Endometrium (tissue), 2 donors: ENCODE results near the gene UTS2R.

ENCODE experiments used
- FAIRE-seq: peaks from 2 replicates; lab custom pipeline; 2012; peaks lifted over from hg19 to GRCh38; lab: Jason Lieb, UNC
- donor health status: control.
- donor health status: control.

Gene UTS2R

DNA sequence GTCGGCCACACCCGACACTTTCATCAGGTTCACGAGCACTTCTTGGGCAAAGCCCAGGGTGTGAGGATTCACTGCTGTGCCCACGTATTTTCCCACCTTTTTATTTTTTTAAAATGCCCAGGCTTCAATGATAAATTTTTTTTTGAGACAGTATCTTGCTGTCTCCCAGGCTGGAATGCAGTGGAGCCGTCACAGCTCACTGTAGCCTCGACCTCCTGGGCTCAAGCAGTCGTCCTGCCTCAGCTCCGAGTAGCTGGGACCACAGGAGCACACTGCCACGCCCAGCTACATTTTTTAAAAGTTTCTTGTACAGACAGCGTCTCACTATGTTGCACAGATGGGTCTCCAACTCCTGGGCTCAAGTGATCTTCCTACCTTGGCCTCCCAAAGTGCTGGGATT is 17.8 kb downstream of the UTS2R start:
- no peak for FAIRE-seq

DNA sequence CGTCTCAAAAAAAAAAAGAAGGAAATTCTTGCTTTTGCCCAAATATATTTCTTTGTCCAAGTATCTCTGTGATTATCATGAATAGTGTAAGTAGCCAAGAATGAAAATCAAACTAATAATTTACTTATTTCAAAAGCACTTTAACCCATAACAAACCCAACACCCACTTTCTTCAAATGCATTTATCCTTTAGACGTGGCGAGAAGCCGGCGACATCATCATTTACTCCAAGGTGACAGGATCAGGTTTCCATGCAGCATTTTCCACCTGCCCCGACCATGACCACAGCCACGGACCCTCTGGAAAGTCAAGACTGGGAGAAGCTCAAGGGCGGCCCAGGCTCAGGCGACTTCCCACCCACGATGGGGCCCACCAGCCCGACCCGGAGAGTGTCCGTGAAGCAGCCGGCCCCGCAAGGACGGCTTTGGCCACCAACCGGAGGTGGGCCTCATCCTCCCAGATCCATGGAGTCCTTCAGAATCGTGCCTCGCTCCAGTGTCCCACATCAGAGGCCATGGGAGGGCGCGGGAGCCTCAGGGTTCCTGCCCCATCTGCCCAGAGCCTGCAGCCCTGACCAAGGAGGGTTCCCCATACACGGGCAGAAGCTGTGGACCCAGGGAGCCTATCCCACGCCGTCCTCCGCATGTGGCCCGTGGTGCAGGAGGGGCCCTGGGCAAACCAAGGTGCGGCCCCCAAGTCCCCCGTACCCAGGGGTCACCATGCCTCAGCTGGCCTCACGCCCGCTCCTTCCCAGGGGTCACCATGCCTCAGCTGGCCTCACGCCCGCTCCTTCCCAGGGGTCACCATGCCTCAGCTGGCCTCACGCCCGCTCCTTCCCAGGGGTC is 18.7 kb downstream of the UTS2R start:
- FAIRE-seq, result no peak

DNA sequence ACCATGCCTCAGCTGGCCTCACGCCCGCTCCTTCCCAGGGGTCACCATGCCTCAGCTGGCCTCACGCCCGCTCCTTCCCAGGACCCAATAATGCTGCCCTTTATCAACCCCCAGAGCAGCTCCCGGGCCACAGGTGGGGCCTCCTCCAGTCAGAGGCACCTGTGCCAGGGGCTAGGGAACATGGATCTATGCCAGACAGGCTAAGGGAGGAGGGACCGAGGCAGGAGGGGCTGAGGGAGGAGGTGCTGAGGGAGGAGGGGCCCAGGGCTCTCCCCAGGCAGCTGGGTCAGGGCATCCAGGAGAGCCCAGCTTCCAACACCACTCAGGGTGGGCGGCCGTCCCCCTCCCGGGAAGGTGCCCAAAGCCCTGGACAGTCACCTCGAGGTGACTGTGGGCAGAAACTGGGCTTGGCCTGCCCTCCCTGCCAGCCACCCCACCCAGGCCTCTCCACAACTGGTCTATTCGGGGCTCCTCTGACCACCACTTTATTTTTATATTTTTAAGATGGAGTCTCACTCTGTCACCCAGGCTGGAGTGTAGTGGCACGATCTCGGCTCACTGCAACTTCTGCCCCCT is 19.4 kb downstream of the UTS2R start:
- FAIRE-seq, result no peak

DNA sequence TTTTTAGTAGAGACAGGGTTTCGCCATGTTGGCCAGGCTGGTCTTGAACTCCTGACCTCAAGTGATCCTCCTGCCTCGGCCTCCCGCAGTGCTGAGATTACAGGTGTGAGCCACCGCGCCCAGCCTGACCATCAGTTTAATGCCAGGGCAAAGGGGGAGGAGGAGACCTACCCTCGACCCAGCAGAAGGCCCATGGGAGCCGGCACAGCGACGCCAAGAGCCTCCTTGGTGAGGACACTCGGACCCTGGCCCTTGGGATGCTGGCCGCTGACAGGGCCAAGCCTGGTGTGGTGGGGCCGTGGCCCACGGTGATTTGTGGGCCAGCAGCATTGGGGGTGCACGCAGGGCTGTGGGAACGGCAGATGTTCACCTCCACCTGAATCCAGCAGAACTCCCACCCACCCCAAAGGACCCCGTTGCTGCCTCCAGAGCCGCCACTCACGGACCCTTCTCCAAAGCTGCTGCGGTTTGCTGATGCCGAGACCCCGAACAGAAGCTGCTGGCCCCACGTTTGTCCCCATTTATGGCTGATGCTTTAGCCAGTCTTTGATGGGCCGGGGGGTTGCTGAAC is 20.0 kb downstream of the UTS2R start:
- FAIRE-seq, result no peak

DNA sequence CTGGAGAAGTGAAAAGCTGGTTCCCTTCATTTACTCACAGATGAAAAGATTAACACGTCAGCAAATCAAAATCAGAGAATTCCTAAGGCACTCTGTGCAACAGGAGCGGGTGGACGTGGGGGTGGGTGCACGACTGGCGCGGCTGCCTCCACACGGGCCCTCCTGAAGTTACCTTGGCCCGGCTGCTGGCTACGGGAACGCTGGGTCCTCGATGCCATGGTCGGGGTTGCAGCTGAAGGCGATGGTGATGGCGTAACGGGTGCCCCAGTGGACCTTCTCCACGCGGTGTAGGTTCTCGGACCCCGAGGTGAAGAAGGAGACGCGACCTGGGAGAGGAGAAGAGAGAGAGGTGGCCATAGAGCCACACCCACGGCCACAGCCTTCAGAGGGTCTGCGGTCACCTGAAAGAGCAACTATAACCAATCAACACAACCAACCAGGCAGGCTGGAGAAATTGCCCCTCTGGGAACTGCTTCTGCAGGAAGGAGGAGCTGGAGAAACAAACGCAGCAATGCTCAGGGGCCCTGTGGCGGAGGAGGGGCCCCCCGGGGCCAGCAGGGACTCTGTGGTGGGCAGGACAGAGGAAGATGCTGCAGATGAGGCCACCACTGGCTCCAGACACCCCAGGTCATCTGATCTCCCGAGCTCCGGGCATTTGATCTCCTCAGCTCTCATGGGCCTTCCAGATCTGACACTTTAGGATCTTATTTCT is 20.8 kb downstream of the UTS2R start:
- FAIRE-seq, result no peak

DNA sequence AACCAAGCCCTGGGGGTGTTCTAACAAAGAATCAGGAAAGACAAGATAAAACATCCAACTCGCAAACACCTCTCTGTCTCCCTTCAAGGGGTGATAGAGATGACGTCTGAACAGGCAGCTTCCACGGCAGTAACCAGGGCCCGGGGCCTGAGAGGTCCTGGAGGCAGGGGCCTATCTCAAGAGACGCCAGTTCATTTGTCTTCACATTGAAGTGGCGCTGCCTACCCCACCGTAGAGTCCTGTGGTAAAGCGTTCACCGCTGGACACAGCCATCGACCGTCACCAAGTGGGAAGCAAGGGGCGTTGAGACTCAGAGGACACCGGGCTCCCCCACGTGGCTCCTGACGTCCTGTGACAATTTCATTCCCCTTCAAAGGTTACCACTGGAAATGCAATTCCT is 21.4 kb downstream of the UTS2R start:
- FAIRE-seq, result no peak

DNA sequence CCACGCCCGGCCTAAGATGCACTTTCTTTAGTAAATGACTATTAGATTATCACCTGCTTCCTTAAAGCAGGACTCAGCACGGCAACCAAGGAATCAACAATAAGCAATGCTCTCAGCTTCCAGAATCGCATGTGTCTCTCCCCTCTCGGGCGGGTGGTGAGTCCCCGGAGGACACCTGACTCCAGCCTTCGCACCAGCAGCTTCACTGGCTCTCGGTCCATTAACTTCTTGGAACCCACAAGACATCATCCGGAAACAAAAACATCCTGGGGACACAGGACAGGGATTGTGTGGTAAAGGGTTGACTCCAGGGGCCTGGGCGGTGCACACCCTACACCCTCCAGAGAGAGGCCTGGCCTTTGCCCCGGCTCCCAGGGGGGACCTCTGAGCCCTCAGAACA is 22.7 kb downstream of the UTS2R start:
- FAIRE-seq, result no peak

DNA sequence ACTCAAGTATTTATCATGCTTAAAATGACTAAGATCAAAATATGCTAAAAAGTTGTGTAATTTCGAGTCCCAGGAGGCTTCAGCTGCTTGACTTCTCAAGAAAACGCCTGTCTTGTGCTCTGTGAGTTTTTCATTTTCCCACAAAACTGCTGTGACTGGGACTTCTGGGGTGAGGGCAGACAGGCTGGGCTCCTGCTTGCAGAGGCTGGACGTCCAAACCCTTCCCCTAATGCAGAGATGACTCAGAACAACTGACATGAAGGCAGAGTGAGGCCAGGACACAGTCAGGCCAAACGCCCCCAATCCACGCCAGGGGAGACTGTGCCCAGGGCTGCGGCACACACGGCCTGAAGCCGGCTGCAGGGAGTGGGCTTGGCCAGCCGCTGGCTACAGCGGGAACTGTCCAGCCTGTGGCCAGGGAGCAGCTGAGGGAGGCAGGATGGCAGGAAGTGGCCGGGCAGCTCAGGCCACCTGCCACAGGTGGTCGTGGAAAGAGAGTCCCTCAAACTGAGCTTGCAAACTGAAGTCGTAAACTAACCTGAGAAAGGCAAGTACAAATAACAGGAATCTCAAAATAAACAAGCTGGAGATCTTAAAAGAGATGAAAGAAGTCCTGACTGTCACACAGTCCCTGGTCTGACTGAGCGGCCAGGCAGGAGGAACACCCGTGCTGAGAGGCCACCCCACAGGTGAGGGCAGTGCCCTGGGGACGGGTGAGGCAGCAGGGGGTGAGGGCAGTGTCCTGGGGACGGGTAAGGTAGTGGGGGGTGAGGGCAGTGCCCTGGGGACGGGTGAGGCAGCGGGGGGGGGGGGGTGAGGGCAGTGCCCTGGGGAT is 25.3 kb downstream of the UTS2R start:
- no peak for FAIRE-seq

DNA sequence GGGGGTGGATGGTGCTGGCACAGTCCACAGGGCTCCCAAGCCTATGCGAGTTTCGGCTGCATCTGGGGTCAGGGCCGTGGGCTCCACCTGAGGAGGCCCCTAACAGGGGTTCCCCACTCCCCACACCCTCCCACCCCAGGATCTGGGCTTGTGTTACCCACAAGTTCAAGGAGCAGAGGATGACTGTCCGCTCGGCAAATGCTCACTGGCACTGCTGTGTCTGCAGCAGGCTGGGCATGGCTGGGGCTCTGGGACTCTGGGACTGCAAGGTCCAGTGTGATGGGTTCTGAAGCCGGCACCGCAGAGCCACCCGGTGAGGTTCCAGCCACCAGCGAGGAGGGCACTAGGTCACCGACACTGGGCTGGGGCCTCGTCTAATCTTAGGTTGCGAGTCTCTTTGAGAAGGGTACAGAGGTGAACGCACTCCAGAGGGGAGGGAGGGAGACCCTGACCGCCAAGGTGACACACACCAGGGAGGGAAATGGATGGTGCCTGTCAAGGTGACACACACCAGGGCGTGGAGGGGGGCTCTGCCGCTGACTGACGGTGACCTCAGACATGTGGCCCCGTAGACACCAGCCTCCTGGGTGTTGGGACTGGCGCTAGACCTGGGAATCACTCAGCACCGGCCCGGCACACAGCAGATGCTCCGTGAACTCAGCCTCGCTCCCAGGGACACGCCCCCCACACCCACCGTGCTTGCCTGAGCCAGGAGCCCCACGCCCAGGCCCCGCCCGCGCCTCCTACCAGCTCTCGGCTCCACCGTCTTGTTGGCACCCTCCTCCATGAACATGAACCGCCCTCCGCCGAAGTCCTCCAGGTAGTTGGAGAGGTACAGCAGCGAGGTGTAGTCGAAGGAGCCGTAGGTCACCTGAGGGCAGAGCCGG is 26.1 kb downstream of the UTS2R start:
- FAIRE-seq, result no peak

DNA sequence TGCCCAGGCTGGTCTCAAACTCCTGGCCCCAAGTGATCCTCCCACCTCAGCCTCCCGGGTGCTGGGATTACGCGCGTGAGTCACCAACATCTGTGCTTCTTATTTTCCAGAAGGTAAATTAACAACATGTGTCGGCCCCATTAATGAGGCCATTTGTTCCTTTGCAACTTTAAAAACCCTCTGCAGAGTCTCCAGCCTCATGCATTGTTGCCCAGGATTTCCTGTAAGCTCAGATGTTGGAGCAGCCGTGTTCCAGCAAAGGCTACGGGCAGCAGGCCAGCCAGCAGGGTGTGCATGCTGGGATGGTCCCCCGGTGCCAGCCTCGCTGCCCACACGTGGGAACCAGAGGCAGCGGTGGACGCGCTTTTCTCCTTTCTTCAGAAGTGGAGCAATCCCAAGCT is 27.5 kb downstream of the UTS2R start:
- FAIRE-seq, result no peak

DNA sequence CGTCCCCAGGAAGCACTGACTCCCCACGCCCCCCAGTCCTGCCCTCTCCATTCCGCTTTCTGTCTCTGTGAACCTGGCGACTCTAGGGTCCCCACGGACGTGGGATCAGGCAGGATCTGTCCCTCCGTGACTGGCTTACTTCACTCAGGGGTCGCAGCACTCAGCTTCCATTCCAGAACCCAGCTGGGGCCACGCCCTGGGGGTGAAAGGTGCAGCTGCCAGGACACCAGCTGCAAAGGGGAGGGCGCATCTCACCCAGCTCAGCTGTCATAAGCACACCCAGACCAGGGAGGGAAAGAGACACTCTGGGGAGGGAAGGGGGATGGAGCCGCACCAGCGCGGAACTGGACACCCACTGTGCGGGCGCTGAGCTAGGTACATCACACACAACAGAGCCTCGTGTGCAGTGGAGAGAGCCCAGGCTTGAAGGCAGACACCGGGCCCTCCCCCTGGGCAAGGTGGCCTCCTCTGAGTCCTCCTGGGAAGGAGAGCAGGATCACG is 28.1 kb downstream of the UTS2R start:
- no peak for FAIRE-seq

DNA sequence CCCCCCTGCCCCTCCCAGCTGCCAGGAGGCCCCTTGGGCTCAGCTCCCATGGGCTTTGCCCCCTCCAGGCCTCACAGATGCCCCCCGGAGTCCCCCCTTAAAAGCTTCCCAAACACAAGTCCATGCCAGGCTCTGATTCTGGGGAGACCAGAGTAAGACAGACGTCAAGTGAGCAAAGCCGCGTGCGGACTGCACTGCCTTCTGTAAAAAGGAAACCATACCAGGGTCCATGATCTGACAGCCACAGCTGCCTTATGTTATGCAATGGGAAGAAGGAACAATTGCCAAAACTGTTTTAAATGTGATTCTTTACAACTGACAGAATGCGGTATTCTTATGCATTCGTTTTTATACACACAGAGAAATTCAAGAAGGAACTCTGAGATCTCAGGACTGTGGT is 28.6 kb downstream of the UTS2R start:
- no peak for FAIRE-seq

DNA sequence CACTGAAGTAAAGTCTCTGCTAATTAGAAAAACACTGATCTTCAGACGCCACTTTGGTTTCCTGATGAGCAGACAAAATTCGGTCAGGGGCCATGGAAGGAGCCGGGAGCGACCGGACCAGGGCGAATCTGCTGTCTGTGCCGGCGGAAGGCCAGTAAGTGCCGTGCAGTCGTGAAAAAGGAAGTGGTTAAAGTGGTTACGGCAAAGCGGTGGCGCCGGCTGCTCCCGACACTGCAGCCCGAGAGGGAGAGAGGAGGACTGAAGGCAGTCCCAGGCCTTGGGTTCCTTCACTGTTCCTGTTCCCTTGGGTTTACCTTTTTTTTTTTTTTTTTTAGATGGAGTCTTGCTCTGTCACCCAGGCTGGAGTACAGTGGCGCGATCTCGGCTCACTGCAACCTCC is 29.3 kb downstream of the UTS2R start:
- no peak for FAIRE-seq

DNA sequence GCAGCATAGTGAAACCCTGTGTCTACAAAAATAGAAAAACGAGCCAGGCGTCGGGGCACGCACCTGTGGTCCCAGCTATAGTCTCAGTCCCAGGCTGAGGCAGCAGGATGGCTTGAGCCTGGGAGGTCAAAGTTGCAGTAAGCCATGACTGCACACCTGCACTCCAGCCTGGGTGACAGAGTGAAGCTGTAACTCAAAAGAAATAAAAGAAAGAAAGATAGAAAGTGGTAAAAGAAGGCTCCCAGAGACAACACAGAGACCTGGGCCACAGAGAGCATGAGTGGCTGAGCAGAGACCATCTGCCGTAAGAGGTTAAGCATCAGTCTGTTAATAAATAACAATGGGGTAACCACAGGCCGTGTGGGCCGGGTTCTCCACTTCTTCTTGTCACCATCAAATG is 31.3 kb downstream of the UTS2R start:
- no peak for FAIRE-seq

DNA sequence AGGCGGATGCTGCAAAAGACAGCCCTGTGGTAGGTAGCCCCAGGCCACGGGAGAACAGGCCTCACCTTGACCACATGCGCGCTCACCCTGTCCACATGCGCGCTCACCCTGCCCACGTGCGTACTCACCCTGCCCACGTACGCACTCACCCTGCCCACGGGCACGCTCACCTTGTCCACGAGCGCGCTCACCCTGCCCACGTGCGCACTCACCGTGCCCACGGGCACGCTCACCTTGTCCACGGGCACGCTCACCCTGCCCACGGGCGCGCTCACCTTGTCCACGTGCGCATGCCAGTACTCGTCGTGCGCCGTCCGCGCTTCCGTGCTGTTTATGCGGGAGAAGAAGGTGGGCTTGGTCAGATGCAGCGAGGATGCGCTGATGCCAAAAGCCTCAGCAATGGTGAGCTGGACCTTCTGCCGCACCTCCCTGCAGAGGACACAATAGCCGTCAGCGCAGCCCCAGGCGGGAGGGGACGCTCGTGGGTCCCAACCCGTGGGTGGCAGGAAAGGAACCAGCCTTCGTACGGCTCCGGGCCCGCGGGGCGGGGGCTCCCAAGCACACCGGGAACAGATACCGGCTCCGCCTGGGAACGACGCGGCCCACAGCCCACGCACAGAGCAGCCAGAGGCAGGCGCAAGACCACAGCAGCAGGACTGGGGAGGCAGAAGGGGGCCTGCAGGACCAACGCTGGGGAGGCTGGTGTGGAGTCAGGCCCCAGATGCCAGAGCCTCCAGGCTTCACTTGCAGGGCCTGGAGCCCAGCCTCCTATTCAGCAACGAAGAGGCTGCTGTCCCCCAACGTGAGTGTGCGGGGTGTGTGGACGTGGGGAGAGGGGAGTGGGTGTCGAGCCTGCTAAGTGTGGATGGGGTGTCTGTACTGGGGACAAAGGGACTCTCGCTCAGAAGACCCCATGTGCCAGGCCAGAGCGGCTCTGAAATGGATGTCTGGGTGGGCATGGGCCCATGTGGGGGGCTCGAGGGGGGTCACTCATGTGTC is 32.4 kb downstream of the UTS2R start:
- no peak for FAIRE-seq

DNA sequence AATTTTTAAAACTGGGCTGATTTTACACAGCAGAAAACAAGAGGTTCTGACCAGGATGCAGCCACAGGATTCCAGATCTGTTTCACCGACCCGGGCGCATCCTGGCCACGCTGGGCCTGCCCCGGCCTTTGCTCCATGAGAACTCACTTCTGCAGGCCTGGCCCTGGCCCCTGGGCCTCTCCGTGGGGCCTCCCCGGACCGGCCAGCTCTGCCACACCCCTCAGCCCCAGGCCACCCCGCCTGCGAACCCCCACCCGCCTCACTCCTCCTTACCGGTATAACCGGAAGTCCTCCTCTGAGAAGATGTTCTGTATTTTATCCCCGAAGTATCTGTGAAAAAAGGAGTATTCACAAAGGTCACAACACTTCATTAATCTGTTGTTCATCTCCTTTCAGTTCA is 33.5 kb downstream of the UTS2R start:
- no peak for FAIRE-seq

DNA sequence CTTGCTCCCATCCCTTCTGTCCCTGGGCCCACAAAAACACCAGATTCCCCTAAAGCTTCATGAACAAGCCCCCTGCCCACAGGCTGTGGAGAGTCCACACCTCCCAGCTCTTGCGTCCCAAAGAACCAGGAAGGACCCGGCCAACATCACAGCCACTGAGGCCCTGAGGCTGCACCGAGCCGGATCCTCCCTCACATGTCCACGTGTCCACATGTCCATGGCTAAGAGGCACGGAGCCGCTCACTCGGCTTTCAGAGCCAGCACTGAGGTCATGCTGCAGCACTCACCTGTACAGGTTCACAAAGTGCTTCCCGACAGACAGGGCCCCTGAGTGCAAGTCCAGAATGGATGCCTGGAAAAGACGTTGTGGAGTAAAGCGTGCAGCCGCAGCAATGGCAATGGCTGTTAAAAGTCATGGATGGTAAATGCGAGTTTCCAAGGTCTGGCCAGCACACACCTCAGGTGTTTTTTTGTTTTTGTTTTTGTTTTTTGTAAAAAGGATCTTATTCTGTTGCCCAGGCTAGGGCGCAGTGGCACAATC is 34.6 kb downstream of the UTS2R start:
- no peak for FAIRE-seq

DNA sequence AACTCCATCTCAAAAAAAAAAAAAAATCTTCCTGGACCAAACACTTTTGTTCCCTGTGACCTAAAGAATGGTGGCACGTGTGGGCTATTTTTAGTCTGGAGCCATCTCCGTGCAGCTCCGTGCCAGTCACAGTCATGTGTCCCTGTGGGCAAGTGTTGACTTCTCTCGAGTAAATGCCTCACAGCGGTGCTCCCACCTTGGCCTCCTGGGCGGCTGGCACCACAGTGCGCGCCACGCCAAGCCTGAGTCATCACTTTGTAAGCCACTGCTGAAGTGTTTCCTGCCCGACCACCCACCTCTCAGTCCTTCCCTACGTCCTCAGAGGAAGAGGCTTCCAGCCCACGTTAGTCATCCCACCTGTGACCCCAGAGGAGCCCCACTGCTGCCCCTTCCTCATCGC is 35.7 kb downstream of the UTS2R start:
- no peak for FAIRE-seq

DNA sequence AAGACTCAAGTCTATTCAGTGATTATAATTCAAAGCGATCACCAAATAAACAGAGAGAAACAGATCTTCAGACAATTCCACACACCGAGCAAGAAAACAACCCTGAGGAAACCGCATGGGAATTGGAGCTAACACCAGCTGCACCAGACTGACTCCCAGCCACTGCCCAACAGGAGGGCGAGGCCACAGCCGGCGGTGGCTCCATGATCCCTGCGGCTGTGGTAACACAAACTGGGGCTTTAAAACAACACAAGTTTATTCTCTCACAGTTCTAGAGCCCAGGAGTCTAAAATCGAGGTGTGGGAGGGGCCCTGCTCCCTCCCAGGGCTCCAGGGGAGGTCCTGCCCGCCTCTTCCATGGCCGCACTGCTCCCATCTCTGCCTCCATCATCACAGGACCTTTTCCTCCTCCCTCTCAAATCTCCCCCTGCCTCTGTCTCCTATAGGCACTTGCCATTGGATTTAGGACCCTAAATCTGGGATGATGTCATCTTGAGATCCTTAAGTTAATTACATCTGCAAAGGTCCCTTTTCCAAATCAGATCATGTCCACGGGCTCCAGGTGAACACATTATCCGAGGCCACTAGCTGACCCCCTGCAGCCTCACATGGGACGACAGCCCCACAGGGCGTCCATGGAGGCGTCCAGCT is 36.8 kb downstream of the UTS2R start:
- FAIRE-seq, result no peak
